CD4-positive, alpha-beta T cell (primary cell): ENCODE results near the gene COX6A1. TPM values are rescaled to one million over a fixed set of nuclear protein-coding genes. Genes with fewer than 3 reads are reported as not detected.

ENCODE experiments used
- ATAC-seq: fragments of 200-7000 bp; cut with Tn5 transposase; one replicate; pipeline ENCODE4 v1.10.0; 2022; ENCODE audit warnings: mild to moderate bottlenecking; ENCODE audit not compliant: poor library complexity
- CTCF ChIA-PET: fragments of 350-600 bp; sonication (Branson Sonifier 250); formaldehyde crosslinking; loops from one replicate; lab custom pipeline; 2021; ENCODE audit warnings: antibody characterized with exemption, inconsistent platforms; lab: Charles Lee
- POLR2A ChIA-PET: fragments of 350-600 bp; sonication (Branson Sonifier 250); formaldehyde crosslinking; loops from one replicate; lab custom pipeline; 2021; ENCODE audit warnings: antibody characterized with exemption, inconsistent platforms; lab: Charles Lee
- DNase-seq, 14 experiments: peaks; one replicate each; pipeline ENCODE4 v3.0.0-alpha.2; 2013 to 2020; ENCODE audit warnings: mixed read lengths in 2 of 14
- H3K27ac ChIP-seq, 2 donors: one replicate each; pipeline versions ENCODE4 v1.5.1 to v1.7.0; 2013; ENCODE audit warnings: low read length in 2 of 2, low read depth in 1 of 2, mild to moderate bottlenecking in 1 of 2
- H3K27me3 ChIP-seq, 2 experiments: 1 replicate in 1 of 2; 2 replicates in 1 of 2; pipeline versions ENCODE4 v1.6.1 to v1.7.0; 2013; ENCODE audit warnings: low read length in 2 of 2, control low read depth in 1 of 2, mild to moderate bottlenecking in 1 of 2, moderate library complexity in 1 of 2; ENCODE audit not compliant: insufficient read depth in 2 of 2, control insufficient read depth in 1 of 2
- H3K36me3 ChIP-seq: one replicate; pipeline ENCODE4 v1.6.1; 2013; ENCODE audit warnings: low read length, control low read depth; ENCODE audit not compliant: insufficient read depth
- H3K4me1 ChIP-seq: one replicate; pipeline ENCODE4 v1.6.1; 2013; ENCODE audit warnings: low read length, control low read depth; ENCODE audit not compliant: insufficient read depth
- H3K4me3 ChIP-seq: one replicate; pipeline ENCODE4 v1.5.1; 2013; ENCODE audit warnings: mild to moderate bottlenecking, low read length, moderate library complexity
- H3K9me3 ChIP-seq, 2 experiments: 1 replicate in 1 of 2; 2 replicates in 1 of 2; pipeline versions ENCODE4 v1.6.1 to v1.7.0; 2013; ENCODE audit warnings: low read length in 2 of 2, mild to moderate bottlenecking in 2 of 2, control low read depth in 1 of 2, moderate library complexity in 1 of 2; ENCODE audit not compliant: control insufficient read depth in 1 of 2, insufficient read depth in 1 of 2
- H3K27ac Mint-ChIP-seq: one replicate; pipeline ENCODE4 v1.8.0; 2020; ENCODE audit warnings: mixed read lengths
- H3K27me3 Mint-ChIP-seq: one replicate; pipeline ENCODE4 v1.8.0; 2021; ENCODE audit warnings: mixed read lengths
- H3K36me3 Mint-ChIP-seq: one replicate; pipeline ENCODE4 v1.8.0; 2021; ENCODE audit warnings: low read depth, mixed read lengths
- H3K4me1 Mint-ChIP-seq: one replicate; pipeline ENCODE4 v1.8.0; 2021; ENCODE audit warnings: low read depth, mixed read lengths
- H3K4me3 Mint-ChIP-seq: one replicate; pipeline ENCODE4 v1.8.0; 2020; ENCODE audit warnings: mild to moderate bottlenecking, mixed read lengths
- H3K9me3 Mint-ChIP-seq: one replicate; pipeline ENCODE4 v1.8.0; 2020; ENCODE audit warnings: mixed read lengths
- intact Hi-C, 2 experiments: fragments of 100-400 bp; cut with DNase I in 1 of 2; cut with micrococcal nuclease in 1 of 2; formaldehyde crosslinking; loops; one replicate each; pipeline versions ENCODE4 v1.15.1 to v1.9.0; 2023 to 2025; cut with DNase I, micrococcal nuclease
- total RNA-seq, 174 experiments: library from RNA in 2 of 174; stranded (reverse) in 2 of 174; gene quantifications; one replicate each; pipeline ENCODE4 v1.2.3 and lab custom pipeline; 2021 to 2026
- TF ChIP-seq, protein P1 (sequence below): fragments of 200-600 bp; IDR thresholded peaks from one replicate; pipeline ENCODE4 v1.8.0; 2022; ENCODE audit warnings: antibody characterized with exemption, mild to moderate bottlenecking

Gene COX6A1
- total RNA-seq, 2 experiments from 2014 or later, result 112 to 116 TPM

DNA sequence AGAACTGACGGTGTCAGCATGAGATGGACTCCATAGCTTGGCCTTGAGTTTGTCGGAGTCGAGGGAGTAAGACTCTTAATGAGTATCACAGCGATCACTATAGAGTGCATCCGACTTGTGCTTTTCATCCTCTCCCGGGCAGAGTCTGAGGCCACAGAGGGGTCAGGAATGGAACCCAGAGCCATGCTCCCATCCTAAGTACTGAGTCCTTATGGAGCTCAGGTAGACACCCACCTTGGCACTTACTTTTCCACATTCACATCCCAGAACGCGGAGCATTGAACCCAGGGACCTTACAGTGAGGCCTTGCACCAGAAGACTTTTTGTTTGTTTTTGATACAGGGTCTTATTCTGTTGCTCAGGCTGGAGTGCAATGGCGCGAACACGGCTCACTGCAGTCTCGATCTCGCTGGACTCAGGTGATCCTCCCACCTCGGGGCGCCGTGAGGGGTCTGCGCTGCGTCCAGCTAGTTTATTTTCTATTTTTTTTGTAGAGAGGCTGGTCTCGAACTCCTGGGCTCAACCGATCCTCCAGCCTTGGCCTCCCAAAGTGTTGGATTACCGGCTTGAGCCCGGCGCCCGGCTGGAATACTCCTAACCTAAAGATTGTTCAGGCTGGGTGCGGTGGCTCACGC lies 32.4 kb downstream of the COX6A1 start:
- Histone ChIP-seq H3K27ac (peak overlapping the region; percentile 69 to 73), H3K27me3 (no peaks in the 10 kb centered on the region), H3K36me3 (peaks cover 19% of the 10 kb centered on the region), H3K4me1 (peaks cover 39% of the 10 kb centered on the region), H3K9me3 (no peaks in the 10 kb centered on the region), H3K4me3 (peak overlapping the region; percentile 57)
- Mint-ChIP-seq H3K36me3 (peaks cover 32% of the 10 kb centered on the region), H3K27ac (peak overlapping the region; percentile 87), H3K27me3 (no peaks in the 10 kb centered on the region), H3K4me1 (peaks cover 45% of the 10 kb centered on the region), H3K4me3 (peak overlapping the region; percentile 90), H3K9me3 (no peaks in the 10 kb centered on the region)
- intact Hi-C loops, result no loop called here
- peak in 2 of 14 experiments; percentile 1 to 13 for DNase-seq
- ChIA-PET POLR2A (interaction anchor here (0.7 to 4.3 kb wide), 5 partner anchors 26 to 269 kb away, joined by 3 to 27 read pairs (median 13); partner anchors contain the start of genes DYNLL1, RNU4-2, RPLP0 and SIRT4), CTCF (interaction anchor here (0.5 to 2.8 kb wide), 17 partner anchors 9 to 217 kb away, joined by 3 to 14 read pairs (median 4); partner anchors contain the start of genes COX6A1, DYNLL1 and SIRT4)
- ATAC-seq, result peak; percentile 18
- TF ChIP-seq, protein P1, sequence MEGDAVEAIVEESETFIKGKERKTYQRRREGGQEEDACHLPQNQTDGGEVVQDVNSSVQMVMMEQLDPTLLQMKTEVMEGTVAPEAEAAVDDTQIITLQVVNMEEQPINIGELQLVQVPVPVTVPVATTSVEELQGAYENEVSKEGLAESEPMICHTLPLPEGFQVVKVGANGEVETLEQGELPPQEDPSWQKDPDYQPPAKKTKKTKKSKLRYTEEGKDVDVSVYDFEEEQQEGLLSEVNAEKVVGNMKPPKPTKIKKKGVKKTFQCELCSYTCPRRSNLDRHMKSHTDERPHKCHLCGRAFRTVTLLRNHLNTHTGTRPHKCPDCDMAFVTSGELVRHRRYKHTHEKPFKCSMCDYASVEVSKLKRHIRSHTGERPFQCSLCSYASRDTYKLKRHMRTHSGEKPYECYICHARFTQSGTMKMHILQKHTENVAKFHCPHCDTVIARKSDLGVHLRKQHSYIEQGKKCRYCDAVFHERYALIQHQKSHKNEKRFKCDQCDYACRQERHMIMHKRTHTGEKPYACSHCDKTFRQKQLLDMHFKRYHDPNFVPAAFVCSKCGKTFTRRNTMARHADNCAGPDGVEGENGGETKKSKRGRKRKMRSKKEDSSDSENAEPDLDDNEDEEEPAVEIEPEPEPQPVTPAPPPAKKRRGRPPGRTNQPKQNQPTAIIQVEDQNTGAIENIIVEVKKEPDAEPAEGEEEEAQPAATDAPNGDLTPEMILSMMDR, result no peak

DNA sequence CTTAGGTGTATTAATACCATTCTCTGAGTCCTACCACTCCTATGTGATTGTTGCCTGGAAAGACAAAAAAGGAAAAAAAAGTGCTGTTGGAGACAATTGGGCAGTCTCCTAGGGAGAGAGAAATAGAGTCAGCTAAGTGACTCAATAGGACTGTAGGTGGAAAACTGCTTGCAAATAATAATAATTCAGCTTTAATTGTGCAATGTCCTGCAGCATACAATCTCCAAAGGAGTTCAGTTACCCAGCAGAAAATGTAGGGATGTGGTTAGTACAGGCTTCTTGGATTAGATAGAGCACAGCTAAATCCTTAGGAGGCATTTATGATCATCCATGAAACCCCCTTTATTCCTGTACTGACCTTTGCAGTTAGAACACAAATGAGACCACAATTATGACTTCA lies 34.6 kb downstream of the COX6A1 start:
- H3K36me3 ChIP-seq, result no peaks in the 10 kb centered on the region
- no peaks in the 10 kb centered on the region for H3K27me3 ChIP-seq
- TF ChIP-seq, protein P1, result no peak
- no peak overlapping the region for H3K4me3 ChIP-seq
- intact Hi-C loops, result no loop called here
- ChIA-PET POLR2A (interaction anchor here (0.6 to 0.9 kb wide), 2 partner anchors 22 to 170 kb away, joined by 3 read pairs; no protein-coding TSS in a partner anchor), CTCF (interaction anchor here (1.3 to 1.4 kb wide), 2 partner anchors 24 to 171 kb away, joined by 3 read pairs; partner anchors contain the start of gene SIRT4)
- H3K27me3 Mint-ChIP-seq, result no peaks in the 10 kb centered on the region
- DNase-seq (no peak), ATAC-seq (no peak)
- H3K36me3 Mint-ChIP-seq, result peaks cover 11% of the 10 kb centered on the region
- H3K4me1 Mint-ChIP-seq, result peaks cover 23% of the 10 kb centered on the region
- no peaks in the 10 kb centered on the region for H3K9me3 ChIP-seq
- H3K4me1 ChIP-seq, result peaks cover 24% of the 10 kb centered on the region
- H3K9me3 Mint-ChIP-seq, result no peaks in the 10 kb centered on the region
- H3K27ac ChIP-seq, result no peak overlapping the region
- no peak overlapping the region for H3K27ac Mint-ChIP-seq
- H3K4me3 Mint-ChIP-seq, result no peak overlapping the region

DNA sequence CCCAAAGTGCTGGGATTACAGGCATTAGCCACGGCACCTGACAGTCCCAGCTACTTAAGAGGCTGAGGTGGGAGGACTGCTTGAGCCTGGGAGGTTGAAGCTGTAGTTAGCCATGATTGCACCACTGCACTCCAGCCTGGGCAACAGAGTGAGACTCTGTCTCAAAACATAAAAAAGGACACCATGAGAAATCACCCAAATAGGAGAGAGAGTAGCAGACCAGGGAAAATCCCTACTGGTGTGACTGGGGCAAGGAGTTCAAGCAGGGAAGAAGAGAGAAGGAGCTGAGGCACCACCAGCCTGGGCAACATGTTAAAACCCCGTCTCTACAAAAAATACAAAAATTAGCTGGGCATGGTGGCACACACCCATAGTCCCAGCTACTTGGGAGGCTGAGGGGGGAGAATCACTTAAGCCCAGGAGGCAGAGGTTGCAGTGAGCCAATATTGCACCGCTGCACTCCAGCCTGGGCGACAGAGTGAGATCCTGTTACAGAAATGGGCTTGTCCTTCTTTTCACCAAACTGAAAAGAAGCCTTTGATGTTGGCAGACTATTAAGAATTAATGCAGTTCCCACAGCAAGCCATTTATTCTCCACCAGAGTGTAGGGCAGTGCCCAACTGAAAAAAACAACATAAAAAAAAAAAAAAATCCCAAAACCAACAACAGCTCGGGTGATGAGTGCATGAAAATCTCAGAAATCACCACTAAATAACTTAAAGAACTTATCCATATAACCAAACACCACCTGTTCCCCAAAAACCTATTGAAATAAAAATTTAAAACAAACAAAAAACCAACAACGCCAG lies 36.1 kb downstream of the COX6A1 start:
- Histone ChIP-seq H3K4me1 (peaks cover 11% of the 10 kb centered on the region), H3K27ac (no peak overlapping the region), H3K36me3 (no peaks in the 10 kb centered on the region), H3K27me3 (no peaks in the 10 kb centered on the region), H3K4me3 (no peak overlapping the region), H3K9me3 (no peaks in the 10 kb centered on the region)
- CTCF ChIA-PET, result interaction anchor here (0.9 to 1.4 kb wide), 3 partner anchors 23 to 172 kb away, joined by 3 read pairs; partner anchors contain the start of gene SIRT4
- DNase-seq (no peak), ATAC-seq (no peak)
- intact Hi-C loops, result no loop called here
- Mint-ChIP-seq H3K4me3 (no peak overlapping the region), H3K27ac (no peak overlapping the region), H3K9me3 (no peaks in the 10 kb centered on the region), H3K27me3 (no peaks in the 10 kb centered on the region), H3K36me3 (no peaks in the 10 kb centered on the region), H3K4me1 (peaks cover 12% of the 10 kb centered on the region)
- TF ChIP-seq, protein P1, result no peak
- POLR2A ChIA-PET, result no interaction called here
